Measurements from ENCODE around the gene GFY. TPM values are rescaled to one million over a fixed set of nuclear protein-coding genes. Genes with fewer than 3 reads are reported as not detected.

Gene GFY
- total and polyA plus RNA-seq, 9 of the 15 experiments (the other 6 are each of a cell fraction or from before 2014, with no cell fraction given) = 0.06 to 0.40 (median 0.19) TPM; not detected in 3

DNA sequence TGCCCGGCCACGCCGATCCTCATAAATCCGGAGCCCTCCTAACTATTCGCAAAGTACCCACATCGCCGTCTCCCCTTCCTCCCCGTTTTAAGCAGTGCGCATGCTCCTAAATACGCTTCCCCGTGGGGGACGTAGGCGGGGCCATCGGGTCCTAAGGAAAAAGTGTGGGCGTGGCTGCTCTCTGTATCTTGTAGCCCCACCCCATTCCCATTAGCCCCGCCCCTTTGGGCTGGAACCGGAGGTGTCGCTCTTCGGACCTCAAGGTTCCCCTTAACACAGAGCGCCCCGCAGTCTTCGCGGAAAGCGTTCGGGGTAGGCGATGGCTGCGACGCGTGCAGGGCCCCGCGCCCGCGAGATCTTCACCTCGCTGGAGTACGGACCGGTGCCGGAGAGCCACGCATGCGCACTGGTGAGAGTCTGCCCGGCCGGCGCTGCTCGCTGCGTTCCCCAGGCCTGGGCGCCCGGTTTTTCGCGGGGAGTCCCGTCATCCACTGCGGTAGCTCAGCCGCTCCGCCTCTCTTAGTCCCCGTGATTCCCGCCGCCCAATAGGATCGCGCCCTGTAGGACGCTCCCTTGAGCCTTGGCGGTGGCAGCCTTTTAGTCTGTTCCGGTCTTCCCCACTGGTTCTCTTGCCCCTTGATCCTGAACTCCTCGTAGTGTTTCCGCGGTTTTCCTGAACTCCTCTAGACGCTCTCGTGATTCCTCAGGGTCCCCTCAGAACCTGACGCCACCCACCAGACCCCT lies 28.0 kb downstream of the GFY start, which contains the start of gene ALDH16A1 (continued):
- TF ChIP-seq ZNF165 (CRISPR knock-in tag; IDR thresholded peaks at IDR 0.05; ENCODE audit: borderline replicate concordance) = no peak
- no peak for TF ChIP-seq ARID3A (IDR thresholded peaks at IDR 0.05; ENCODE audit: borderline replicate concordance, low read depth, low read length)
- TF ChIP-seq CBX5 (IDR thresholded peaks at IDR 0.05; ENCODE audit: borderline replicate concordance, low read depth) = no peak
- TF ChIP-seq ZNF77 (CRISPR knock-in tag; IDR thresholded peaks at IDR 0.05) = no peak
- peak in 1 of 2 experiments; percentile 24; a peak in 1 of 4 replicates for TF ChIP-seq KDM4B (IDR thresholded peaks at IDR 0.05; ENCODE audit: borderline replicate concordance in 2 of 2, low read depth in 1 of 2)
- TF ChIP-seq, protein P1, sequence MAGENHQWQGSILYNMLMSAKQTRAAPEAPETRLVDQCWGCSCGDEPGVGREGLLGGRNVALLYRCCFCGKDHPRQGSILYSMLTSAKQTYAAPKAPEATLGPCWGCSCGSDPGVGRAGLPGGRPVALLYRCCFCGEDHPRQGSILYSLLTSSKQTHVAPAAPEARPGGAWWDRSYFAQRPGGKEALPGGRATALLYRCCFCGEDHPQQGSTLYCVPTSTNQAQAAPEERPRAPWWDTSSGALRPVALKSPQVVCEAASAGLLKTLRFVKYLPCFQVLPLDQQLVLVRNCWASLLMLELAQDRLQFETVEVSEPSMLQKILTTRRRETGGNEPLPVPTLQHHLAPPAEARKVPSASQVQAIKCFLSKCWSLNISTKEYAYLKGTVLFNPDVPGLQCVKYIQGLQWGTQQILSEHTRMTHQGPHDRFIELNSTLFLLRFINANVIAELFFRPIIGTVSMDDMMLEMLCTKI (IDR thresholded peaks at IDR 0.05; ENCODE audit: partially characterized antibody) = no peak
- no peak for TF ChIP-seq RBM22 (IDR thresholded peaks at IDR 0.05; ENCODE audit: low read depth, low read length, poor library complexity, severe bottlenecking)
- TF ChIP-seq POLR2B (IDR thresholded peaks at IDR 0.05; ENCODE audit: low read depth, partially characterized antibody) = peak; percentile 100
- TF ChIP-seq ZNF507 (tag; conservative IDR thresholded peaks at IDR 0.05) = no peak
- TF ChIP-seq, protein P2, sequence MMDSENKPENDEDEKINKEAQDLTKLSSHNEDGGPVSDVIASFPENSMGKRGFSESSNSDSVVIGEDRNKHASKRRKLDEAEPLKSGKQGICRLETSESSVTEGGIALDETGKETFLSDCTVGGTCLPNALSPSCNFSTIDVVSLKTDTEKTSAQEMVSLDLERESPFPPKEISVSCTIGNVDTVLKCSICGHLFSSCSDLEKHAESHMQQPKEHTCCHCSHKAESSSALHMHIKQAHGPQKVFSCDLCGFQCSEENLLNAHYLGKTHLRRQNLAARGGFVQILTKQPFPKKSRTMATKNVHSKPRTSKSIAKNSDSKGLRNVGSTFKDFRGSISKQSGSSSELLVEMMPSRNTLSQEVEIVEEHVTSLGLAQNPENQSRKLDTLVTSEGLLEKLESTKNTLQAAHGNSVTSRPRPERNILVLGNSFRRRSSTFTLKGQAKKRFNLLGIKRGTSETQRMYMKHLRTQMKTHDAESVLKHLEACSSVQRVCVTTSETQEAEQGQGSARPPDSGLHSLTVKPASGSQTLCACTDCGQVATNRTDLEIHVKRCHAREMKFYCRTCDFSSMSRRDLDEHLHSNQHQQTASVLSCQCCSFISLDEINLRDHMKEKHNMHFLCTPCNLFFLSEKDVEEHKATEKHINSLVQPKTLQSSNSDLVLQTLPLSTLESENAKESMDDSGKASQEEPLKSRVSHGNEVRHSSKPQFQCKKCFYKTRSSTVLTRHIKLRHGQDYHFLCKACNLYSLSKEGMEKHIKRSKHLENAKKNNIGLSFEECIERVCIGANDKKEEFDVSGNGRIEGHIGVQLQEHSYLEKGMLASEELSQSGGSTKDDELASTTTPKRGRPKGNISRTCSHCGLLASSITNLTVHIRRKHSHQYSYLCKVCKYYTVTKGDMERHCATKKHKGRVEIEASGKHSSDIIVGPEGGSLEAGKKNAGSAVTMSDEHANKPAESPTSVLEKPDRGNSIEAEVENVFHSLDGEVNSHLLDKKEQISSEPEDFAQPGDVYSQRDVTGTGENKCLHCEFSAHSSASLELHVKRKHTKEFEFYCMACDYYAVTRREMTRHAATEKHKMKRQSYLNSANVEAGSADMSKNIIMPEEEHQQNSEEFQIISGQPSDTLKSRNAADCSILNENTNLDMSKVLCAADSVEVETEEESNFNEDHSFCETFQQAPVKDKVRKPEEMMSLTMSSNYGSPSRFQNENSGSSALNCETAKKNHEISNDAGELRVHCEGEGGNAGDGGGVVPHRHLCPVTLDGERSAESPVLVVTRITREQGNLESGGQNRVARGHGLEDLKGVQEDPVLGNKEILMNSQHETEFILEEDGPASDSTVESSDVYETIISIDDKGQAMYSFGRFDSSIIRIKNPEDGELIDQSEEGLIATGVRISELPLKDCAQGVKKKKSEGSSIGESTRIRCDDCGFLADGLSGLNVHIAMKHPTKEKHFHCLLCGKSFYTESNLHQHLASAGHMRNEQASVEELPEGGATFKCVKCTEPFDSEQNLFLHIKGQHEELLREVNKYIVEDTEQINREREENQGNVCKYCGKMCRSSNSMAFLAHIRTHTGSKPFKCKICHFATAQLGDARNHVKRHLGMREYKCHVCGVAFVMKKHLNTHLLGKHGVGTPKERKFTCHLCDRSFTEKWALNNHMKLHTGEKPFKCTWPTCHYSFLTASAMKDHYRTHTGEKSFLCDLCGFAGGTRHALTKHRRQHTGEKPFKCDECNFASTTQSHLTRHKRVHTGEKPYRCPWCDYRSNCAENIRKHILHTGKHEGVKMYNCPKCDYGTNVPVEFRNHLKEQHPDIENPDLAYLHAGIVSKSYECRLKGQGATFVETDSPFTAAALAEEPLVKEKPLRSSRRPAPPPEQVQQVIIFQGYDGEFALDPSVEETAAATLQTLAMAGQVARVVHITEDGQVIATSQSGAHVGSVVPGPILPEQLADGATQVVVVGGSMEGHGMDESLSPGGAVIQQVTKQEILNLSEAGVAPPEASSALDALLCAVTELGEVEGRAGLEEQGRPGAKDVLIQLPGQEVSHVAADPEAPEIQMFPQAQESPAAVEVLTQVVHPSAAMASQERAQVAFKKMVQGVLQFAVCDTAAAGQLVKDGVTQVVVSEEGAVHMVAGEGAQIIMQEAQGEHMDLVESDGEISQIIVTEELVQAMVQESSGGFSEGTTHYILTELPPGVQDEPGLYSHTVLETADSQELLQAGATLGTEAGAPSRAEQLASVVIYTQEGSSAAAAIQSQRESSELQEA (IDR thresholded peaks at IDR 0.05; ENCODE audit: low read depth) = no peak
- TF ChIP-seq EP300 (IDR thresholded peaks at IDR 0.05; ENCODE audit: low read length) = no peak
- TF ChIP-seq TBP (optimal IDR thresholded peaks at IDR 0.05; ENCODE audit: low read depth, low read length) = peak; percentile 96
- TF ChIP-seq ZBTB34 (CRISPR knock-in tag; IDR thresholded peaks at IDR 0.05) = no peak
- TF ChIP-seq DPF2 (IDR thresholded peaks at IDR 0.05) = no peak
- peak in 1 of 2 experiments; percentile 48; a peak in 1 of 4 replicates for TF ChIP-seq SRF (CRISPR knock-in tag; IDR thresholded peaks at IDR 0.05)
